C1 segment of cervical spinal cord (tissue), 14 donors: ENCODE results near the gene MTFR1L.

Experiments used
- DNase-seq, 14 donors: peaks; one replicate each; lab custom pipeline; 2025; lab: John Stamatoyannopoulos, UW

Gene MTFR1L

GRCh38 chr1:25807480-25808390 is 12.0 kb upstream of the MTFR1L start:
- DNase-seq, result peak in 1 of 14 donors; percentile 35

GRCh38 chr1:25808481-25809244 is 11.1 kb upstream of the MTFR1L start:
- DNase-seq, result no peak

- no peak for DNase-seq
Measured at GRCh38 chr1:25809283-25809926, 10.3 kb upstream of the MTFR1L start.

- no peak for DNase-seq
Measured at GRCh38 chr1:25809929-25810328, 9.8 kb upstream of the MTFR1L start.

GRCh38 chr1:25810341-25811299 is 9.1 kb upstream of the MTFR1L start:
- DNase-seq, result peak in 11 of 14 donors; percentile 25 to 67 (median 51)

- DNase-seq, result no peak
Measured at GRCh38 chr1:25811384-25812082, 8.2 kb upstream of the MTFR1L start.

- DNase-seq, result no peak
Measured at GRCh38 chr1:25813071-25813733, 6.6 kb upstream of the MTFR1L start.

- no peak for DNase-seq
Measured at GRCh38 chr1:25813734-25814471, 5.9 kb upstream of the MTFR1L start.

- no peak for DNase-seq
Measured at GRCh38 chr1:25814549-25815087, 5.1 kb upstream of the MTFR1L start.

- no peak for DNase-seq
Measured at GRCh38 chr1:25815208-25816111, 4.3 kb upstream of the MTFR1L start.

- no peak for DNase-seq
Measured at GRCh38 chr1:25816112-25816718, 3.5 kb upstream of the MTFR1L start.

GRCh38 chr1:25817840-25818501 is 1.8 kb upstream of the MTFR1L start:
- DNase-seq, result no peak

- no peak for DNase-seq
Measured at GRCh38 chr1:25818569-25818968, 1.2 kb upstream of the MTFR1L start.

GRCh38 chr1:25820247-25821111 is 725 bp downstream of the MTFR1L start:
- peak in 2 of 14 donors; percentile 15 to 35 for DNase-seq

- no peak for DNase-seq
Measured at GRCh38 chr1:25821112-25821476, 1.3 kb downstream of the MTFR1L start.

GRCh38 chr1:25821630-25822091 is 1.9 kb downstream of the MTFR1L start:
- no peak for DNase-seq
